ENCODE data around the gene INO80. TPM values are rescaled to one million over a fixed set of nuclear protein-coding genes. Genes with fewer than 3 reads are reported as not detected.

Gene INO80
- total RNA-seq, 2 experiments from 2014 or later = 25.8 to 30.8 TPM

DNA sequence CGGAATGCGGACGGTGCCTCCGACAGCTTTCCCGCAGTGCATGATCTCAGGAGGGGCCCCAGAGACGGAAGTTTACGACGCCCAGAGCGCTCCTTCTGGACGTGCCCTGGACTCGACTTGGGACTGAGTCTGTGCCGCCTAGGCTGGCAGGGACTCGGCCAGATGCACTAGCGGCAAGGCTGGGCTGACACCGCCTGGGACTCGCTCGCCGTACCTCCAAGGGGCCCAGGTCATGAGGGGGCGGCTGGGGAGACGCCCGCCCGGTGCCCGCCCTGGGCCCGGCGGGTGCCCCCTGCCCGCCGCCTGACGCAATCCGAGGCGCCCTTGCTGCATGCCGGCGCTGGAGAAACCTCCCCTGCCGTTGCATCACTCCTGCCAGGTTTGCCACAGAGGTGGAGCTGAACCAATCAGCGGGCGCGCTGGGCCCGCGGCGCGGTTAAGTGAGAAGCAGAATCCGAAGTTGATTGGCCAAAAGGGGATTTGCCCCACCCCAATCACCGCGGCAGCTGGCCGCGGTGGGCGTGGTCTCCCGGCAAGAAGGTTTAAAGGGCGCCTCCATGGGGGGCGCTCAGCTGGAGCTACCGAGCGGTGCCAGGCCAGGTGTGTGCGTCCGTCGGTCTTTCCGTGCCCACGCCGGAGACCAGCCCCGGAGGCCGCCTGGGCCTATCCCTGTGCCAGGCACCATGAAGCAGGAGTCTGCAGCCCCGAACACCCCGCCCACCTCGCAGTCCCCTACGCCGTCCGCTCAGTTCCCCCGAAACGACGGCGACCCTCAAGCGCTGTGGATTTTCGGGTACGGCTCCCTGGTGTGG lies 163.0 kb downstream of the INO80 start, which contains the start of gene CHAC1:
Gene CHAC1, plus strand, starts transcription at position 571 of the 812 bp plus-strand sequence. Its CDS starts 113 bp downstream, at position 684.
- no peaks in the 10 kb centered on the region for H3K27me3 Mint-ChIP-seq
- peak; percentile 98 for DNase-seq
- peak within 1 kb of the TSS; percentile 83 for H3K4me3 Mint-ChIP-seq
- H3K36me3 Mint-ChIP-seq = peaks cover 4% of the 10 kb centered on the region
- peak within 1 kb of the TSS; percentile 88 for H3K27ac Mint-ChIP-seq
- H3K4me1 Mint-ChIP-seq = peaks cover 29% of the 10 kb centered on the region
- no peaks in the 10 kb centered on the region for H3K9me3 Mint-ChIP-seq (ENCODE audit: low read depth)
- CTCF ChIA-PET = interaction anchor here (0.5 to 9.0 kb wide), 16 partner anchors 9 to 380 kb away, joined by 3 to 102 read pairs (median 4); partner anchors contain the start of genes CHP1, NUSAP1 and OIP5
- peak; percentile 93 for ATAC-seq

- DNase-seq (no peak), ATAC-seq (no peak)
- no peaks in the 10 kb centered on the region for H3K9me3 Mint-ChIP-seq (ENCODE audit: low read depth)
- peaks cover 4% of the 10 kb centered on the region for H3K36me3 Mint-ChIP-seq
- peaks cover 29% of the 10 kb centered on the region for H3K4me1 Mint-ChIP-seq
- no peaks in the 10 kb centered on the region for H3K27me3 Mint-ChIP-seq
- peak overlapping the region; percentile 83 for H3K4me3 Mint-ChIP-seq
- peak overlapping the region; percentile 88 for H3K27ac Mint-ChIP-seq
- CTCF ChIA-PET = interaction anchor here (0.7 to 9.0 kb wide), 9 partner anchors 10 to 279 kb away, joined by 3 to 102 read pairs (median 4); partner anchors contain the start of gene CHP1
Measured at GRCh38 chr15:40952301-40952900, 163.7 kb downstream of the INO80 start.

- H3K4me1 Mint-ChIP-seq = peaks cover 29% of the 10 kb centered on the region
- CTCF ChIA-PET = interaction anchor here (0.7 to 9.0 kb wide), 8 partner anchors 10 to 232 kb away, joined by 3 to 102 read pairs (median 4); partner anchors contain the start of gene VPS18
- no peaks in the 10 kb centered on the region for H3K27me3 Mint-ChIP-seq
- no peaks in the 10 kb centered on the region for H3K9me3 Mint-ChIP-seq (ENCODE audit: low read depth)
- peaks cover 4% of the 10 kb centered on the region for H3K36me3 Mint-ChIP-seq
- H3K27ac Mint-ChIP-seq = peak overlapping the region; percentile 88
- no peak for ATAC-seq
- DNase-seq = no peak
- peak overlapping the region; percentile 83 for H3K4me3 Mint-ChIP-seq
Measured at GRCh38 chr15:40951764-40952163, 164.3 kb downstream of the INO80 start.

GRCh38 chr15:40949756-40950207 lies 166.3 kb downstream of the INO80 start:
- ATAC-seq = no peak
- H3K4me1 Mint-ChIP-seq = peaks cover 29% of the 10 kb centered on the region
- DNase-seq = no peak
- H3K36me3 Mint-ChIP-seq = no peaks in the 10 kb centered on the region
- H3K4me3 Mint-ChIP-seq = no peak overlapping the region
- H3K27me3 Mint-ChIP-seq = no peaks in the 10 kb centered on the region
- no peak overlapping the region for H3K27ac Mint-ChIP-seq
- CTCF ChIA-PET = interaction anchor here (1.2 to 9.0 kb wide), 3 partner anchors 8 to 91 kb away, joined by 3 to 102 read pairs (median 6); no protein-coding TSS in a partner anchor
- H3K9me3 Mint-ChIP-seq (ENCODE audit: low read depth) = no peaks in the 10 kb centered on the region

DNA sequence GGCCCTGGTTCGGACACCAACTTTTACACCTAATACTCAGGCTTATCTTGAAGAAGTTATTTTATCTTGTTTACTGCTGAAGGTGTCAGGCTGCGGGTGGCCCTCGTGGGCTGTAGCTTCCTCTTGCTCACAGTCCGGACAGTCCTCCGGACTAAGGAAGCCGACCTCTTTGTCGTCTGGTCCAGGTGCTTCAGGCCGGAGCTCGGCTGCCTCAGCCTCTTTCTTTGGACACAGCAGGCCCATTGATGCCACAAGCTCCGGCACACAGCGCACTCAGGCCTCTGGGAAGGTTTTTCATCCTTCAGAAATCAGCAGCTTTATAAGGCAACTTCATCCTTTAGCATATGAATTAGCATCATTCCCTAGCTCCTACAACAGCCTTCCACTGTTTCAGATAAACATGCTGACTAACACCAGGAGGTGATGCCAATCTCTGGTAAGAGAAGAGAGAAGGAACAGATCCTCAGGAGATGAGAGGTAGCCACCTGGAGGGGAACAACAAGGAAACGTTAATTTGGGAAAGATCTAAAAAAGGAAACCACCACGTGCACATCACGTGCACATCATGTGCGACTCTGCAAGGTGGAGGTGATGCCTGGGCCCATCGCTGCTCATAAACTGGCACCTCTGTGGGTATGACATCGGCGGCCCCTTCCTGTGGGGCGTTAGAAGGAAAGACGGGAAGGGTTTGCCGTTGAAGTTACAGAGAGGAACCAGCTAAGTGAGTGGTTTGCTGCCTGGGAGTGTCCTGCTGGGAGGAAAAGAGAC lies 167.2 kb downstream of the INO80 start:
- no peak overlapping the region for H3K27ac Mint-ChIP-seq
- peaks cover 25% of the 10 kb centered on the region for H3K4me1 Mint-ChIP-seq
- no peak overlapping the region for H3K4me3 Mint-ChIP-seq
- CTCF ChIA-PET = interaction anchor here (0.6 to 1.7 kb wide), 2 partner anchors 15 to 90 kb away, joined by 3 to 6 read pairs; no protein-coding TSS in a partner anchor
- H3K9me3 Mint-ChIP-seq (ENCODE audit: low read depth) = no peaks in the 10 kb centered on the region
- ATAC-seq (no peak), DNase-seq (no peak)
- no peaks in the 10 kb centered on the region for H3K36me3 Mint-ChIP-seq
- no peaks in the 10 kb centered on the region for H3K27me3 Mint-ChIP-seq

DNA sequence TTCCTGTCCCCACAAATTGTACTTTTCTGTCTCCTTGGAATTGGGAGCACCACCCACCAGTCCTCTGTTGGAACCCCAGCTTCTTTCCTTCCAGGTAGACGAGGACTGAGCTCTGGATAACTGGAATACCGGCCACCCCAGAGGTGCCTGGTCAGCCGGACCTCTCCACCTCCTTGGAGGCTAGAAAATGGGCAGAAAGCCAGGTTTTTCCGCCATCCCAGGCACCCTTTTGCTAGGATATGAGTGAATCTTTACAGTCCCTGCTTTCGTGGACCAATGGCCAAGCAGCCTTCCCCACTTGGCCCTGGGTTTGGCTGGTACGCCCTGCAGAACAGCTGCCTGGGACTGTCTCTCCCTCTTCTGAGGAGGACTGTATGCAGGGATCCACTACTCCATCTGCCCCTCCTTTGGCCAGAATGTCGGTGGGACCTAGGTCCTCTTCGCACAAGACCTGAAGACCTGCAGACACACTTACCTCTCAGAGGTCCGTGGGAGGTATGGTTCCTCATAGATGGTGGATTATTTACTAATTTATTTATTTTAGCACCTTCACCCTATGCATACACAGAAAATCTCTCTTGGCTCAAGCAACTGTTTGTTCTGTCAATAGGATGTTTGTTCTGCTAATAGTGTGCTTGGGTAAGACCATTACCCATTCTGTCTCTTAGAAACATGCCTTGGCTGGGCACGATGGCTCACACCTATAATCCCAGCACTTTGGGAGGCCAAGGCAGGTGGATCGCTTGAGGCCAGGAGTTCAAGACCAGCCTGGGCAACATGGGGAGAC lies 171.4 kb downstream of the INO80 start:
- Mint-ChIP-seq H3K27ac (no peak overlapping the region), H3K27me3 (peaks cover 4% of the 10 kb centered on the region), H3K9me3 (ENCODE audit: low read depth) (no peaks in the 10 kb centered on the region), H3K36me3 (no peaks in the 10 kb centered on the region), H3K4me1 (peaks cover 32% of the 10 kb centered on the region), H3K4me3 (no peak overlapping the region)
- no peak for ATAC-seq
- DNase-seq = no peak
- CTCF ChIA-PET = interaction anchor here (0.9 to 5.2 kb wide), 3 partner anchors 9 to 240 kb away, joined by 3 to 102 read pairs (median 6); partner anchors contain the start of gene CHAC1

- CTCF ChIA-PET = interaction anchor here (0.9 to 5.2 kb wide), 5 partner anchors 10 to 85 kb away, joined by 3 to 102 read pairs (median 54); partner anchors contain the start of genes CHAC1 and DLL4
- Mint-ChIP-seq H3K4me1 (peaks cover 32% of the 10 kb centered on the region), H3K36me3 (no peaks in the 10 kb centered on the region), H3K4me3 (no peak overlapping the region), H3K27me3 (peaks cover 4% of the 10 kb centered on the region), H3K27ac (no peak overlapping the region), H3K9me3 (ENCODE audit: low read depth) (no peaks in the 10 kb centered on the region)
- ATAC-seq (no peak), DNase-seq (no peak)
Measured at GRCh38 chr15:40943764-40944365, 172.2 kb downstream of the INO80 start.

- Mint-ChIP-seq H3K36me3 (no peaks in the 10 kb centered on the region), H3K4me1 (peaks cover 32% of the 10 kb centered on the region), H3K27ac (no peak overlapping the region), H3K9me3 (ENCODE audit: low read depth) (no peaks in the 10 kb centered on the region), H3K4me3 (peak overlapping the region; percentile 74), H3K27me3 (peaks cover 4% of the 10 kb centered on the region)
- DNase-seq (no peak), ATAC-seq (no peak)
- CTCF ChIA-PET = interaction anchor here (0.6 to 5.2 kb wide), 20 partner anchors 11 to 305 kb away, joined by 3 to 102 read pairs (median 6); partner anchors contain the start of genes CHAC1, CHP1, DLL4 and EXD1
Measured at GRCh38 chr15:40942878-40943277, 173.2 kb downstream of the INO80 start.

DNA sequence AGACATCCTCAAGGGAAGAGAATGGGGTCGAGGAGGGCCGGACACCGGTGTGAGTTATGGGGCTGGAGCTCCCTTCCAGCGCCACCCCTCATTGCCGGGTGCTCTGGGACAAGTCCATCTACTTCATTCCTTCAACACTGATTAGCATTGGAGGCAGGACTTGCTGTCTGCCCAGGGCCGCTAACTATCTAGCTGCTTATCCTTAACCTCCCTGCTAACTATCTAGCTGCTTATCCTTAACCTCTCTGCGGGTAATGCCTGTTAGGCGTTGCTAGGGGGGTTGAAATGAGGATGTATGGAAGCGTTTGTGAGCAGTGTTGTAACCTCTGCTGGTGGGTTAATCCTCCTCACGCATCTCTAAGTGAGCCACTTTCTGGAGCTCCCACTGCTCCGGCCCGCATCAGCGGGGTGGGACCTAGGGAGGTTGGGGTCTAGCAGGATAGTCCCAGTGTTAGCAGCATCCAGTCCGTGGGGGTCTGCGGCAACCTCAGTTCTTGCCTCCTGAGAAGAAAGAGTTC lies 173.7 kb downstream of the INO80 start:
- ATAC-seq = peak; percentile 26

GRCh38 chr15:40941528-40942336 lies 174.3 kb downstream of the INO80 start:
- CTCF ChIA-PET = interaction anchor here (0.5 to 5.2 kb wide), 36 partner anchors 12 to 352 kb away, joined by 3 to 102 read pairs (median 4); partner anchors contain the start of genes CHAC1, CHP1, DLL4 and EXD1
- Mint-ChIP-seq H3K4me3 (peak overlapping the region; percentile 74), H3K4me1 (peaks cover 32% of the 10 kb centered on the region), H3K27me3 (peaks cover 4% of the 10 kb centered on the region), H3K36me3 (no peaks in the 10 kb centered on the region), H3K27ac (no peak overlapping the region), H3K9me3 (ENCODE audit: low read depth) (no peaks in the 10 kb centered on the region)
- peak; percentile 76 for DNase-seq
- ATAC-seq = peak; percentile 90

More for the DNA sequence above, 173.7 kb downstream of the INO80 start:
- no peak for DNase-seq
- CTCF ChIA-PET = interaction anchor here (0.6 to 5.2 kb wide), 28 partner anchors 12 to 332 kb away, joined by 3 to 102 read pairs (median 5); partner anchors contain the start of genes CHAC1, CHP1, DLL4 and EXD1
- Mint-ChIP-seq H3K4me3 (peak overlapping the region; percentile 74), H3K4me1 (peaks cover 32% of the 10 kb centered on the region), H3K36me3 (no peaks in the 10 kb centered on the region), H3K27ac (peak overlapping the region; percentile 61), H3K9me3 (ENCODE audit: low read depth) (no peaks in the 10 kb centered on the region), H3K27me3 (peaks cover 4% of the 10 kb centered on the region)

Data from activated CD8-positive, alpha-beta memory T cell treated with anti-CD3 and anti-CD28 coated beads, Interleukin-2, amount 10 ng/mL, durations not matched to agents 7 days and 5 days (primary cell).